Measurements from ENCODE around the gene MATN4.

- TF ChIP-seq, protein P1, sequence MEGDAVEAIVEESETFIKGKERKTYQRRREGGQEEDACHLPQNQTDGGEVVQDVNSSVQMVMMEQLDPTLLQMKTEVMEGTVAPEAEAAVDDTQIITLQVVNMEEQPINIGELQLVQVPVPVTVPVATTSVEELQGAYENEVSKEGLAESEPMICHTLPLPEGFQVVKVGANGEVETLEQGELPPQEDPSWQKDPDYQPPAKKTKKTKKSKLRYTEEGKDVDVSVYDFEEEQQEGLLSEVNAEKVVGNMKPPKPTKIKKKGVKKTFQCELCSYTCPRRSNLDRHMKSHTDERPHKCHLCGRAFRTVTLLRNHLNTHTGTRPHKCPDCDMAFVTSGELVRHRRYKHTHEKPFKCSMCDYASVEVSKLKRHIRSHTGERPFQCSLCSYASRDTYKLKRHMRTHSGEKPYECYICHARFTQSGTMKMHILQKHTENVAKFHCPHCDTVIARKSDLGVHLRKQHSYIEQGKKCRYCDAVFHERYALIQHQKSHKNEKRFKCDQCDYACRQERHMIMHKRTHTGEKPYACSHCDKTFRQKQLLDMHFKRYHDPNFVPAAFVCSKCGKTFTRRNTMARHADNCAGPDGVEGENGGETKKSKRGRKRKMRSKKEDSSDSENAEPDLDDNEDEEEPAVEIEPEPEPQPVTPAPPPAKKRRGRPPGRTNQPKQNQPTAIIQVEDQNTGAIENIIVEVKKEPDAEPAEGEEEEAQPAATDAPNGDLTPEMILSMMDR (IDR thresholded peaks at IDR 0.05): no peak
- no peak for TF ChIP-seq POLR2A (IDR thresholded peaks at IDR 0.05)
Measured at GRCh38 chr20:45283551-45284057, 24.5 kb downstream of the MATN4 start.

All from uterus (tissue), 2 donors.